WTC11 (cell line): ENCODE measurements around the gene PROCA1. TPM values are rescaled to one million over a fixed set of nuclear protein-coding genes. Genes with fewer than 3 reads are reported as not detected.
A peak's percentile ranks its signal among the peaks of the same experiment; 100 is the strongest.

ENCODE experiments used
- ATAC-seq: fragments of 200-7000 bp; cut with Tn5 transposase; 2 replicates; pipeline ENCODE4 v1.10.0; 2021; ENCODE audit warnings: mild to moderate bottlenecking, moderate library complexity
- CTCF ChIA-PET: fragments of 300-600 bp; sonication (Branson Sonifier 250); formaldehyde crosslinking; loops from one replicate; lab custom pipeline; 2021; ENCODE audit warnings: antibody characterized with exemption; lab: Charles Lee
- POLR2A ChIA-PET: fragments of 350-600 bp; sonication (Branson Sonifier 250); formaldehyde crosslinking; loops from one replicate; lab custom pipeline; 2021; ENCODE audit warnings: antibody characterized with exemption; lab: Charles Lee
- DNase-seq: peaks from one replicate; pipeline ENCODE4 v3.0.0; 2021; ENCODE audit warnings: low spot score
- H3K27ac Mint-ChIP-seq: 2 replicates; pipeline ENCODE4 v1.8.0; 2021; ENCODE audit warnings: mixed read lengths
- H3K27me3 Mint-ChIP-seq: 2 replicates; pipeline ENCODE4 v1.8.0; 2021; ENCODE audit warnings: low read depth, mild to moderate bottlenecking, moderate library complexity, mixed read lengths
- H3K36me3 Mint-ChIP-seq: 2 replicates; pipeline ENCODE4 v1.8.0; 2021; ENCODE audit warnings: mixed read lengths
- H3K4me1 Mint-ChIP-seq: 2 replicates; pipeline ENCODE4 v1.8.0; 2022; ENCODE audit warnings: mixed read lengths
- H3K4me3 Mint-ChIP-seq: 2 replicates; pipeline ENCODE4 v1.8.0; 2021; ENCODE audit warnings: mild to moderate bottlenecking, moderate library complexity, mixed read lengths
- H3K9me3 Mint-ChIP-seq: 2 replicates; pipeline ENCODE4 v1.8.0; 2021; ENCODE audit warnings: mixed read lengths
- CREM ChIP-seq: sonication (generic); formaldehyde crosslinking; IDR thresholded peaks from 2 replicates; pipeline ENCODE4 v1.8.1; 2022; ENCODE audit warnings: mild to moderate bottlenecking, missing genetic modification reagents, moderate library complexity
- CTCF ChIP-seq: fragments of 200-600 bp; IDR thresholded peaks from 2 replicates; pipeline ENCODE4 v1.8.0; 2022; ENCODE audit warnings: antibody characterized with exemption
- E2F4 ChIP-seq: sonication (generic); formaldehyde crosslinking; IDR thresholded peaks from 2 replicates; pipeline ENCODE4 v1.8.1; 2022; ENCODE audit warnings: low read depth, mild to moderate bottlenecking, moderate library complexity, missing genetic modification reagents, borderline replicate concordance
- FOXK1 ChIP-seq: sonication (generic); formaldehyde crosslinking; IDR thresholded peaks from 2 replicates; pipeline ENCODE4 v1.8.0; 2022; ENCODE audit warnings: mild to moderate bottlenecking, moderate library complexity, missing genetic modification reagents
- FOXP4 ChIP-seq: sonication (generic); formaldehyde crosslinking; IDR thresholded peaks from 2 replicates; pipeline ENCODE4 v1.8.0; 2022; ENCODE audit warnings: mild to moderate bottlenecking, missing genetic modification reagents
- GTF2I ChIP-seq: fragments of 250-450 bp; sonication (Bioruptor Pico); conservative IDR thresholded peaks from 2 replicates; pipeline ENCODE4 v1.4.0; 2021; ENCODE audit warnings: mild to moderate bottlenecking
- IRF2 ChIP-seq: sonication (generic); formaldehyde crosslinking; IDR thresholded peaks from 2 replicates; pipeline ENCODE4 v1.8.0; 2022; ENCODE audit warnings: low read depth, missing genetic modification reagents, borderline replicate concordance
- OVOL2 ChIP-seq: fragments of 250-450 bp; sonication (Bioruptor Pico); IDR thresholded peaks from 2 replicates; pipeline ENCODE4 v1.9.0; 2021; ENCODE audit warnings: mild to moderate bottlenecking, borderline replicate concordance
- PRRX2 ChIP-seq: fragments of 250-450 bp; sonication (Bioruptor Pico); IDR thresholded peaks from 2 replicates; pipeline ENCODE4 v1.8.0; 2021; ENCODE audit warnings: mild to moderate bottlenecking
- SP1 ChIP-seq: sonication (generic); formaldehyde crosslinking; conservative IDR thresholded peaks from 2 replicates; pipeline ENCODE4 v1.8.1; 2022; ENCODE audit warnings: missing genetic modification reagents
- ZBTB21 ChIP-seq: sonication (generic); formaldehyde crosslinking; IDR thresholded peaks from 2 replicates; pipeline ENCODE4 v1.8.1; 2023; ENCODE audit warnings: mild to moderate bottlenecking, missing genetic modification reagents, borderline replicate concordance
- ZNF317 ChIP-seq: sonication (generic); formaldehyde crosslinking; IDR thresholded peaks from 2 replicates; pipeline ENCODE4 v1.8.1; 2023; ENCODE audit warnings: low read depth, mild to moderate bottlenecking, moderate library complexity, missing genetic modification reagents, borderline replicate concordance
- ZNF396 ChIP-seq: fragments of 250-450 bp; sonication (Bioruptor Pico); IDR thresholded peaks from 2 replicates; pipeline ENCODE4 v1.8.0; 2021; ENCODE audit warnings: mild to moderate bottlenecking, moderate library complexity, borderline replicate concordance
- ZNF416 ChIP-seq: fragments of 250-450 bp; sonication (Bioruptor Pico); IDR thresholded peaks from 2 replicates; pipeline ENCODE4 v1.9.0; 2021; ENCODE audit warnings: mild to moderate bottlenecking, inconsistent platforms
- ZSCAN18 ChIP-seq: fragments of 250-450 bp; sonication (Bioruptor Pico); IDR thresholded peaks from 2 replicates; pipeline ENCODE4 v2.1.2; 2022; ENCODE audit warnings: mild to moderate bottlenecking, moderate library complexity
- total RNA-seq: library from RNA; stranded (reverse); gene quantifications from 3 replicates; pipeline ENCODE4 v1.2.3, GENCODE V29; 2021
- TF ChIP-seq, protein P1 (sequence below): sonication (generic); formaldehyde crosslinking; IDR thresholded peaks from 2 replicates; pipeline ENCODE4 v1.8.0; 2023; ENCODE audit warnings: missing genetic modification reagents, mild to moderate bottlenecking, borderline replicate concordance
- TF ChIP-seq, protein P2 (sequence below): fragments of 250-450 bp; sonication (Bioruptor Pico); IDR thresholded peaks from 2 replicates; pipeline ENCODE4 v1.9.0; 2021; ENCODE audit warnings: moderate library complexity, mild to moderate bottlenecking, inconsistent platforms, borderline replicate concordance

The PROCA1 gene
- total RNA-seq, 1 experiment from 2014 or later: 28.4 TPM

GRCh38 chr17:28710861-28711722, 596 bp downstream of the PROCA1 start (continued):
- no peak for TF ChIP-seq E2F4
- no peak for TF ChIP-seq GTF2I (CRISPR knock-in tag)
- peak; percentile 80 for TF ChIP-seq SP1 (CRISPR knock-in tag)
- TF ChIP-seq ZNF416 (CRISPR knock-in tag): no peak
- no peak for TF ChIP-seq ZSCAN18 (CRISPR knock-in tag)
- TF ChIP-seq, protein P1, sequence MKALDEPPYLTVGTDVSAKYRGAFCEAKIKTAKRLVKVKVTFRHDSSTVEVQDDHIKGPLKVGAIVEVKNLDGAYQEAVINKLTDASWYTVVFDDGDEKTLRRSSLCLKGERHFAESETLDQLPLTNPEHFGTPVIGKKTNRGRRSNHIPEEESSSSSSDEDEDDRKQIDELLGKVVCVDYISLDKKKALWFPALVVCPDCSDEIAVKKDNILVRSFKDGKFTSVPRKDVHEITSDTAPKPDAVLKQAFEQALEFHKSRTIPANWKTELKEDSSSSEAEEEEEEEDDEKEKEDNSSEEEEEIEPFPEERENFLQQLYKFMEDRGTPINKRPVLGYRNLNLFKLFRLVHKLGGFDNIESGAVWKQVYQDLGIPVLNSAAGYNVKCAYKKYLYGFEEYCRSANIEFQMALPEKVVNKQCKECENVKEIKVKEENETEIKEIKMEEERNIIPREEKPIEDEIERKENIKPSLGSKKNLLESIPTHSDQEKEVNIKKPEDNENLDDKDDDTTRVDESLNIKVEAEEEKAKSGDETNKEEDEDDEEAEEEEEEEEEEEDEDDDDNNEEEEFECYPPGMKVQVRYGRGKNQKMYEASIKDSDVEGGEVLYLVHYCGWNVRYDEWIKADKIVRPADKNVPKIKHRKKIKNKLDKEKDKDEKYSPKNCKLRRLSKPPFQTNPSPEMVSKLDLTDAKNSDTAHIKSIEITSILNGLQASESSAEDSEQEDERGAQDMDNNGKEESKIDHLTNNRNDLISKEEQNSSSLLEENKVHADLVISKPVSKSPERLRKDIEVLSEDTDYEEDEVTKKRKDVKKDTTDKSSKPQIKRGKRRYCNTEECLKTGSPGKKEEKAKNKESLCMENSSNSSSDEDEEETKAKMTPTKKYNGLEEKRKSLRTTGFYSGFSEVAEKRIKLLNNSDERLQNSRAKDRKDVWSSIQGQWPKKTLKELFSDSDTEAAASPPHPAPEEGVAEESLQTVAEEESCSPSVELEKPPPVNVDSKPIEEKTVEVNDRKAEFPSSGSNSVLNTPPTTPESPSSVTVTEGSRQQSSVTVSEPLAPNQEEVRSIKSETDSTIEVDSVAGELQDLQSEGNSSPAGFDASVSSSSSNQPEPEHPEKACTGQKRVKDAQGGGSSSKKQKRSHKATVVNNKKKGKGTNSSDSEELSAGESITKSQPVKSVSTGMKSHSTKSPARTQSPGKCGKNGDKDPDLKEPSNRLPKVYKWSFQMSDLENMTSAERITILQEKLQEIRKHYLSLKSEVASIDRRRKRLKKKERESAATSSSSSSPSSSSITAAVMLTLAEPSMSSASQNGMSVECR (CRISPR knock-in tag): peak; percentile 91; the same call in 1 of the 2 replicates
- peak; percentile 62 for TF ChIP-seq FOXP4

DNA sequence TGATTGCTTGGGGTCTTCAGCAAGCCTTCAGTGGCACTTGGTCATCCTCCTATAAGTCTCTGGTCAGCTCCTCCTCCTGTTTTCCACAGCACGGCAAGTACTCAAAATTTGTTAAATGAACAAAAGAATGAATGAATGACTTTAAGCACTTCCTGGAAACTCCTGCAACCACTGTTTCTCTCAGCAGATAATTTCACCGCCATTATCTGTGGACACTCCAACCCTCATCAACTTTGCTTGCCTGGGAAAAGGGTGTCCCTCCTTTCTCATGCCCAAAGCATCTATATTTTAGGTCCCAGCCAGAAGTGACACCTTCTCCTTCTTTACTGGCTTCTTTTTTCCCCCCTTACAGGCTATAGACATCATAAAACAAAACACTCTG, 4.4 kb downstream of the PROCA1 start:
- ATAC-seq: no peak
- POLR2A ChIA-PET: interaction anchor here (1.4 kb wide), 1 partner anchor 12 kb away, joined by 5 read pairs; the partner anchor contains the start of gene RPL23A
- Mint-ChIP-seq H3K36me3 (peaks cover 10% of the 10 kb centered on the region), H3K27ac (no peak overlapping the region; the same call in 1 of the 2 replicates), H3K27me3 (no peaks in the 10 kb centered on the region)
- TF ChIP-seq OVOL2: no peak
- TF ChIP-seq, all 79 proteins: peak for 0
- CTCF ChIA-PET: interaction anchor here (1.5 to 2.6 kb wide), 3 partner anchors 12 to 60 kb away, joined by 5 to 9 read pairs (median 7); partner anchors contain the start of genes RPL23A and TLCD1
- H3K4me1 Mint-ChIP-seq: peaks cover 27% of the 10 kb centered on the region
- DNase-seq: no peak
- H3K9me3 Mint-ChIP-seq: no peaks in the 10 kb centered on the region
- H3K4me3 Mint-ChIP-seq: no peak overlapping the region

DNA sequence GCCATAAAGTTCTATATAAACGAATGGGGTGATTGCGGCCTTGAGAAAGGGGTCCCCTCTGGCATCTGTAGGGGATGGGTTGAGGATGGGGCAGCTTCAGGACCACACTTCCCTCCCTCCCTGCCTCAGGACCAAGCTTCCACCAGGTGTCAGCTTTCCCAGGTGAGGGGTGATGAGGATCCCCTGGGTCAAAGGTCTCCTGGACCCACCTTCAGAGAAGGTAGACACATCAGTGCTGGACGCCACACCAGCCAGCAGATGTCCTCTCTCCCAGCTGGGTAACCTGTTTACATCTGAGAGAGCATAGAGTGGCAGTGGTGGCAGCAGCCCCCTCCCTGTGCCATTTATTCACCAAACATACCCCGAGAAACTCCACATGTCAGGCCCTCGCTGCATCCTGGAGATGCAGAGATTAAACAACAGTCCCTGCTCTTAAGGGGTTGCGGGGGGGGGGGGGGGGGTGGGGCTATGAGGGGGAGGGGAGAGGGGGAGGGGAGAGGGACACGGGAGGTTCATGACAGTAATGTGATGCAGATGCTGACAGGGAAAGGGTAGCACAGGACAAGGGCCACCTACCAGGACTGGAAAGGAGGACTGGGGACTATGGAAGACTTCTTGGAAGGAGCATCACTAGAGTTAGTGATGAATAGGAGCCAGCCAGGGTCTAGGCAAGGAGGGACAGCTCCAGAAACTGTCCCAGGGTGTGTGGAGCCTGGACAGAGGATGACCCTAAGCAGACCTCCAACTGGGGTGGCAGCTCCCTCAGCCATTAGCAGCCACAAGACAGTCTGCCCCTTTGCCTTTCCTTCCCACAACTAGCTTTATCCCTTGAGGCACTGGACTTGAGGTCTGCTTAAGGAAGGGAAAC, 5.0 kb downstream of the PROCA1 start:
- CTCF ChIA-PET: interaction anchor here (1.0 to 2.6 kb wide), 5 partner anchors 13 to 192 kb away, joined by 3 to 9 read pairs (median 5); partner anchors contain the start of genes RPL23A and TLCD1
- no peak overlapping the region; the same call in 1 of the 2 replicates for H3K27ac Mint-ChIP-seq
- TF ChIP-seq PRRX2: no peak
- TF ChIP-seq CREM (CRISPR knock-in tag): no peak
- TF ChIP-seq IRF2: no peak
- TF ChIP-seq ZNF416 (CRISPR knock-in tag): no peak
- no peak for TF ChIP-seq ZNF396
- no peak for TF ChIP-seq ZBTB21 (CRISPR knock-in tag)
- TF ChIP-seq, protein P2, sequence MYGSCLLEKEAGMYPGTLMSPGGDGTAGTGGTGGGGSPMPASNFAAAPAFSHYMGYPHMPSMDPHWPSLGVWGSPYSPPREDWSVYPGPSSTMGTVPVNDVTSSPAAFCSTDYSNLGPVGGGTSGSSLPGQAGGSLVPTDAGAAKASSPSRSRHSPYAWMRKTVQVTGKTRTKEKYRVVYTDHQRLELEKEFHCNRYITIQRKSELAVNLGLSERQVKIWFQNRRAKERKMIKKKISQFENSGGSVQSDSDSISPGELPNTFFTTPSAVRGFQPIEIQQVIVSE (CRISPR knock-in tag): no peak
- no peak for TF ChIP-seq GTF2I (CRISPR knock-in tag)
- TF ChIP-seq ZNF317 (CRISPR knock-in tag): no peak
- TF ChIP-seq SP1 (CRISPR knock-in tag): no peak
- TF ChIP-seq FOXK1 (CRISPR knock-in tag): no peak
- TF ChIP-seq CTCF: no peak

More for the DNA sequence above, 5.0 kb downstream of the PROCA1 start:
- Mint-ChIP-seq H3K36me3 (peaks cover 16% of the 10 kb centered on the region), H3K27me3 (no peaks in the 10 kb centered on the region), H3K9me3 (no peaks in the 10 kb centered on the region), H3K4me1 (peaks cover 29% of the 10 kb centered on the region), H3K4me3 (no peak overlapping the region)
- no peak for ATAC-seq
- POLR2A ChIA-PET: interaction anchor here (1.1 to 1.4 kb wide), 2 partner anchors 13 to 130 kb away, joined by 3 to 5 read pairs; partner anchors contain the start of genes ALDOC and RPL23A
- DNase-seq: no peak
